ENCODE measurements around the gene CAMK1D.

The CAMK1D gene

DNA sequence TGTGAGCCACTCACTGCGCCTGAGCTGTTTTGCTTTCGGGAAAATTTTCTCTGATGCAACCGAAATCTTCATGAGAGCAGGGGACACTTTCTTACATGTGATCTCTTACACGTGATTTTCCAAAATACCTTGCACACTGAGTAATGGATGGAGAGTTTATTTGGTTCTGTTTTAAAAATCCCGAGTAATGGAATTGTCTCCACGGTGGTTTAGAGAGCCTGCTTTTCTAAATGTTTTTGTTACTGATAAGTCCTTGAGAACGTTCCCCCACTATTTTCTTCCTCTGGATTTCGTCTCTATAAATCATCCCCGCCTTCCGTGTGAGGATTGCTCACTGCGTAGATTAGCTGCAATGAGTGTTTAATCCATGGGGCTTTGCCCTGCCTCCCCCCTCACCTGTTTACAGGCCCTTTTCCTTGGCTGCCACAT lies 25.7 kb downstream of the CAMK1D start:
- no peak for DNase-seq (ENCODE audit: low read depth)

DNA sequence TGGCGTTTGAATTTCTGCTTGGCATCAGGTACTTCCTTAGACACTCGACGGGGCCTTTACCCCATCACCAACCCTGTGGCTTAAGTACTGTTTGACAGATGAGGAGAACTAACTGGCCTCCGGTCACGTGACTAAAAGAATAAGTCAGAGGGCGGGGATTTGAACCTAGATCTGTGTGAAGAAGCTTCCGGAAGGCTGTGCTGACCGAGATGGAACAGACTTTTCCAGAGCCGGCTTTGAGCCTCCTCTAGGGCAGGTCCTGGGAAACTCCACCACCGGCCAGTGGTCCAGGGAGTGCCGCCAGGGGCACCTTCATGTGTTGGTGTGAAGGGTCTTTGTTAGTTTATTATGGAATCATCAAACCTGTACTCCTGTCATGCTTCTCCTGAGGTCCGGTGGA lies 26.9 kb downstream of the CAMK1D start:
- DNase-seq (ENCODE audit: low read depth) = no peak

DNA sequence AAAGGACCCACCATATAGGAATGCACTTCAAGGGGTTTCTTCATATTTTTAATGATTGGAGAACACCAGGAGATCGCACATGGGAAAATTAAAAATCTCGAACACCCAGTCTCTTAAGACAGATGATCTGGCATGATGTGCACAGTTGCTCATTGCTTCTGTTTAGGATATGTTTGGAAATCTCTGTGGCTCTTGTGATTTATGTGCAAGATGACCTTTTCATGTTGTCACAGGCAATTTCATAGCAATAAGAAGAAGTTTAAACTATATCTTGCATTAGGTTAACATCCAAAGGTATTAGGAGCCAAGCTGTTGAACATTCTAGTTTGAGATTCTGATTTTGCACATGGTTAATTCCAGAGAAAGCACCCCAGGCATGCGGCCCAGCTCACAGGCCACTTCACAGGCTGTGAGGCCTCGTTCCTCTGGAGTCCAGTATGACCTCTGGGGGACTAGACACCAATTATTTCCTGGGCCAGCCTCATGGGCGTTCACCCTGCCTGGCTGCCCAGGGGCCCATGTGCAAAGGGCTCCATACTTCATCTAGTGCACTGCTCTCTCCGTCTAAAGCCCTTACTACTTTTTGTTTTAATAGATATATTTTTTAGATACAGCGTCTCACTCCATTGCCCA lies 28.4 kb downstream of the CAMK1D start:
- no peak for DNase-seq (ENCODE audit: low read depth)

DNA sequence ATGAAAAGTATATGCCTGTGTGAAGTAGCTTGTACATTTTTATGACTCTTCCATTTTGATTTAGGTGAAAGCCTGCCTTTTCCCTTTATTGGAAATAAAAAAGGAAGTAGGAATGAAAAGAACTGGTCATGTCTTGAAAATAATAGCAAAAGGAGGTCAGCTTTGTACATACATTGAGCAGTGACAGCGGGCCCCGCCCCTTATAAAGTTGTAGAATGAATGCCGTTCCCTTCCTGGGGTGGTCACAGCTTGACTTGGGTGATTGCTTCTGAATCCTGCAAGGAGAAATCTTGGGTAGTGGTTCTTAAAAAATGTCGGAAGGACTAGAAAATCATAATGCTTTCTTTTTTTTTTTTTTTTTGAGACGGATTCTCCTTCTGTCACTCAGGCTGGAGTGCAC lies 31.7 kb downstream of the CAMK1D start:
- DNase-seq (ENCODE audit: low read depth) = no peak

DNA sequence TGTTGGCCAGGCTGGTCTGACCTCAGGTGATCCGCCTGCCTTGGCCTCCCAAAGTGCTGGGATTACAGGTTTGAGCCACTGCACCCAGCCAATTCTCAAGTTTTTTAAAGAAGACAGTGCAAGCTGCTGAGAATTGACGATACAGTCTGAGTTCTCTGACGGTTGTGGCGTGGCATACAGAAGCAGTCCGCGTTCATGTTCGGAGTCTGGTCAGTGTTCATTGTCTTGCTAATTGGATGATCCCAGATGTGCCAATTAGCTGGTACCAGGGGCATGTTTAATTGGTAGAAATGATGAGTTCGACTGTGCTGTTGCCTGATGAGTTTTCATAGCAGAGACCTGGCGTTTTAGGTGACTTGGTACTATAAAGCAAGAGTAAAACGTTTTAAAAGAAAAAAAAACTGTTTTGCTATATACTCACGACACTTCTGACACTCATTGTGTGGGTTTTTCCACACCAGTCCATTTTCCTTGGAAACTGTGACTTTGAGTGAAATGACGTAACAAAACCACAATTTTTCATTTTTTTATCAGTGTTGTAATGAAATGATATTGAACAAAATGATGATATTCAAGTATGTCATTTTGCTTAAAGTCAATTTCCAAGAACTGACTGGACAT lies 32.3 kb downstream of the CAMK1D start:
- no peak for DNase-seq (ENCODE audit: low read depth)

DNA sequence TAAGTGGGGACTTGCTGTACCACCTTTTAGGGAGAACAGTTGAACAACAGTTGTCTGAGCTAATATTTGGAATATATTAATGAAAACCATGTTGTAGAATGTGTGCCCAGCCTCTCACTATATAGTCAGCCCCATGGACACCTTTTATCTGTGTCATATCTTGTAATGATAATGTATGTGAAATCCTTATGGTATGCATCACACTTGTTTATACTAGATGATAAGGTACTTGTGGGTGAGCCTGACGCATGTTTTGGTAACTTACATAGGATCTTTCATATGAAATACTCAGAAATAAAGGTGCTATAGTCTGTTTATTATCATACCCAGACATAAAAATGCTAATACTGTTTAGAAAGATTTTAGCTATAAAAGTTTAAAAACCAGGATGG lies 32.8 kb downstream of the CAMK1D start:
- DNase-seq (ENCODE audit: low read depth) = no peak

DNA sequence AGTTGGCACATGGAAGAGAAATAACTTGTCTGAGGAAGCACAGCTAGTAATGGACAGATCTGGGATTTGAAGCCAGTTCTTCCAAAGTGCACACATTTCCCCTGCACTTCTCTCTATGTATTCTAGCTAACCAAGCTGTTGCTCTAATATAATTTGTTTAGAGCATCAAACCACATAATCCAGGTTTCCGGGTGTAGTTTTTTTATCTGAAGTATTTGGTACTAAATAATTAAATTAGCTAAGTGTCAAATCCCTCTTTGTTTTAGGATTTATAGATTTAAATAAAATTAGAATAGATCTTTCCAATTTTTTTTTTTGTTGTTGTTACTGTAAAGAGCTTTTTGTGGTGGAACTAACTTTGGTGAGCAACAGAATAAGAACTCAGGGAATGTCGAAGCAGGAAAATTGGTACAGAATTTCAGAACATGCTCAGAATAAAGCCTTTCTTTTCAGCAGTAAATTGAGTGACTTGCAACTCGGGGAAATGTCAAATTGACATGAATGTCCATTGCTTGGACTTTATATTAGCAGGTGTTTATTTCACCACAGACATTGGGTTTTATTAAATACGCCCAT lies 33.7 kb downstream of the CAMK1D start:
- no peak for DNase-seq (ENCODE audit: low read depth)

DNA sequence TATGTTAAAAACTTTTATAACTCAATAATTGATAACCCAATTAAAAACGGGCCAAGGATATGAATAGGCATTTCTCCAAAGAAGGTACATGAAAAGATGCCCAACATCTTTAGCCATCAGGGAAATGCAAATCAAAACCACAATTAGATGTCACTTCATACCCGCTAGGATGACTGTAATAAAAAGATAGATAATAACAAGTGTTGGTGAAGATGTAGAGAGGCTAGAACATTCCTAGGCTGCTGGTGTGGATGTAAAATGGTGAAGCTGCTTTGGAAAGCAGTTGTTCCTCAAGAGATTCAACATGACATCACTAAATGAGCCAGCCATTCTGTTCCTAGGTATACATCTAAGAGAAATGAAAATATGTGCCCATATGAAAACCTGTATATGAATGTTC lies 35.6 kb downstream of the CAMK1D start:
- DNase-seq (ENCODE audit: low read depth) = no peak

DNA sequence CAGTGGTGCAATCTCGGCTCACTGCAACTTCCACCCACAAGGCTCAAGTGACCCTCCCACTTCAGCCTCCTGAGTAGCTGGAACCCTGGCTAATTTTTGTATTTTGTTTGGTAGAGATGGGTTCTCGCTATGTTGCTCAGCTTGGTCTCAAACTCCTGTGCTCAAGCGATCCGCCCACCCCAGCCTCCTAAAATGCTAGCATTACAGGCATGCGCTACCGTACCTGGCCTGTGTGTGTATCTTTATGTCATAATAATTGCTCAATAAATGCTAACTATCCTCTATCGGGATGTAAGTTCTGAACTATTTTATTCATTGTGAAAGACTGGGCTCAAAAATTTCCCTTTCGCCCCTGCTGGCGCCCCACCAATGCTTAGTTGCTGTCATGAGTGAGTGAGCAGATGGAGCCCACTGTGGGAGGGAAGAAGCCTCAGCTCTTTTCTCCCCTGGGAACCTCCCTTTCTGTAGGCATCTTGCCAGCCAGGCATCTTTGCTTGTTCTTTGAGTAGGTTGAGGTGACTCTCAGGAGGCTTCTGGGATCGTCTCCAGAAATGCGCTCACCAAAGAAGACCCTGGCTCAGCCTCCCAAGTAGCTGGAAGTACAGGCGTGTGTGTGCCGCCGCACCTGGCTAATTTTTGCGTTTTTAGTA lies 38.3 kb downstream of the CAMK1D start:
- no peak for DNase-seq (ENCODE audit: low read depth)

DNA sequence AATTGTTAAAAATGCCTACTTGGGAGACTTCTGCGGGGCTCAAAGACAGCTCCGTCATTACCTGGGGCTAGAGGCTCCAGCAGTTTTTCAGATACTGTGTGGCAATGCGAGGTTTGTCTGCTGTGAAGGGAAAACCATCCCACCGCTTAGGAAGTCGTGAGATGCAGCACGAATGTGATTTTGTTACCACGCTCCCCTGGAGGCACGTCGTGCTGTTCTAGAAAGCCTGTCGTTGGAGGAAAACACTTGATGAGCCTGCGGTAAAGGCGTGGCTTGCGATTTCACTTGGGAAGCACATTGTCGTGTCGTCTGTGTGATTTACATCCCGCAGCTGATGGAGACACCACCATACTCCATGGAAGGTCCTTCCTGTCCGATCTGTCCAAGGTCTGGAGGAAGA lies 39.3 kb downstream of the CAMK1D start:
- no peak for DNase-seq (ENCODE audit: low read depth)

DNA sequence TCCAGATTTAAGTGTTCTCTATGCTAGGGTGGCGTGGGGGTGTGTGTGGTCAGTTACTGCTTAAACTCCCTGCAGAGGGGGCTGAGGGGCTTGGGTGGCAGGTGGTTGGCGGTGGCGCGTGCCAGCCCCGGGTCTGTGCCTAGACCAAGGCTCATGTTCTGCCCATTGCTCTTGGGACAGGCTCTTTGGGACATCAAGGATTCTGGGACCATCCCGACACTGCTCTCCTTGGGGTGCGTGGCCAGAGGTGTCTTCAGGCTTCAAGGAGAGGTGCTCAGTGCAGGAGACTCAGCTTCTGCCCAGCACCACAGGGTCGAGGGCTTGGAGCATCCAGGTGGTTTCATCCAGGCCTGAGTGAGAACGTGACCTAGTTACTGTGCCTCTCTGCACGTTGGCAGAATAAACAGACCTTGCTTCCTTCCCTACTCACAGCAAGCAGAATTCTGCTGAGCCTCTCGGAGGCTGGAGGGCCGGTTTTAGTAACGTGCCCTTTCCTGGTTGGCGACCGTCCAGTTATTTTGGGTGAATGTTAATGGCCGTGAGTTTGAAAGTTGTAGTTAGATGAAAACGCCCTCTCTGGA lies 39.9 kb downstream of the CAMK1D start:
- no peak for DNase-seq (ENCODE audit: low read depth)

DNA sequence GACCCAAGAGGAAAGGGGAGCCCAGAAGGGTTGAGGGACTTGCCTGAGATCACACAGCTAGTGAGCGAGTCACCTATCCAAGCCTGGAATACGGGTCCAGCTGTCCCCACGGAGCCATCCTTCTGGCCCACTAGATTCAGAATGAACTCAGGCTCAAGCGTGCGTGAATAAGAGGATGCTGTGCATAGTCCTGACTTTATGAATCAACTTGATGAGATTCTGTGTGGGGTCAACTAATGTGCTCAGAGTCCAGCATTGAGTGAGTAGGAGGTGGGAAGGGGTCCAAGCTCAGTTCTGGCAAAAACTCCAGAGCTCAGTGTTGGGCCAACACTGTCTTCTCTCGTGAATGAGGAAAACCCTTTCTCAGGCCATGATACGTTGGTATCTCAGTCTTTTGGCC lies 41.4 kb downstream of the CAMK1D start:
- no peak for DNase-seq (ENCODE audit: low read depth)

DNA sequence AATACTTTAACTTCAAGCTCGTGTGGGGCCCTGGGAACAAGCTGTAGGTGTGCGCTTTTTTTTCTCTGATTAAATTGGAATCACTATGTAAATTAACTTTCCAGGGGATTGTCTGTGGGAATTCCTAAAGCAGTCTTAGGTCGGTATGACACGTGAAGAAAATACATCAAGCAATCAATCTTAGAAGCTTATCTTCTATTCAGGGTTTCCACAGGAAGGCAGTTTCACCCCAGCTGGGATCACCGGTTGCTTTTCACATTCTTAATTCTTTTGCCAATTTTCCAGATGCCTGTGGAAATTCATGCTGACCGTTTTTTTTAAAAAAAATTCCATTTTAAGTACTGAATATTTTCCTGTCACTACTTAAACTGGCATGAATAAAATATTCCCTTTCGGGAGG lies 41.9 kb downstream of the CAMK1D start:
- no peak for DNase-seq (ENCODE audit: low read depth)

DNA sequence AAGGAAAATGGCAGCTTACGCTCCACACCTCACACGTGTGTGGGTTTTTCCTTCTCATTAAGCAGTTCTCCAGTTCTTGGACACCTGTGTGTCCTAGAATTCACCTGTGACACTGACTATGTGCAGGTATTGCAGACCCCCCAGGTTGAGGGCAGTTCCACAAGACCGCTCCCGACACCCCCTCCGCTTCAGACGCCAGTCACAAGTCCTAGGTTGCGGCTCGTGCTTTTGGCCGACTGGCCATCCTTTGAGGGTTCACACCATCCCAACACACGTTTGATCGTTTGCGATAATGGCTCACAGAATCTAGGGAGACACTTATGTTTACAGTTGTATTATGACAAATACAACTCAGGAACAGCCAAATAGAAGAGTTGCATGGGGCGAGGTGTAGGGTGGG lies 44.5 kb downstream of the CAMK1D start:
- DNase-seq (ENCODE audit: low read depth) = no peak

DNA sequence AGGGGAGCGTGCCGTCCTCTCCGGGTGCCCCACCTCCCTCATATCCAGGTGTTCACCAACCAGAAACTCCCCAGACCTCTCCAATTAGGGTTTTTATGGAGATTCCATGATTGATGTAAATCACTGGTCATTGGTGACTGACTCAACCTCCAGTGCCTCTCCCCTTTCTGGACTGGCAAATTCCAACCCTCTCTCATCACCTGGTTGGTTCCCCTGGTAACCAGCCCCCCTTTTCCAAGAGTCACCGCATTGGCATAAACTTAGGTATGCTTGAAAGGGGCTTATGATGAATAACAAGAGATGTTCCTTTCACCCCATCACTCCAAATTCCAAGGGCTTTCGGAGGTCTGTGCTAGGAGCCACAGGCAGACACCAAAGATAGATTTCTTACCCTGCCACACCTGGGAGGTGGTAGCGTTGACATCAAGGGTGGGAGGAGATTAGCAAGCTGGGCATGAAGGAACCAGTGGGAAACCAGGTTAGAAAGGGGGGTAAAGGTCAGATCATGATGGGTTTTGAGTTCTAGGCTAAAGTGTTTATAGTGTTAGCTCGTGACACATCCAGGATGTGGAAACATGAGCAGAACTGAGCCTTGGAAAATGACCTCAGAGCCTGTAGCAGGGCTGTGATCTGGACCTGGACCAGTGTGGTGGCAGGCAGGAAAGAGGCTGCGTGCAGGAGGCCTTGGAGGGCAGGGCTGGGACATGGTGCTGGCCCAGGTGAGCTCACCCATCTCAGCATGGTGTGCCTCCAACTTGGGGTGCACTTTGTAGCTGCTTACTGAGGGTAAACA lies 45.1 kb downstream of the CAMK1D start:
- no peak for DNase-seq (ENCODE audit: low read depth)

DNA sequence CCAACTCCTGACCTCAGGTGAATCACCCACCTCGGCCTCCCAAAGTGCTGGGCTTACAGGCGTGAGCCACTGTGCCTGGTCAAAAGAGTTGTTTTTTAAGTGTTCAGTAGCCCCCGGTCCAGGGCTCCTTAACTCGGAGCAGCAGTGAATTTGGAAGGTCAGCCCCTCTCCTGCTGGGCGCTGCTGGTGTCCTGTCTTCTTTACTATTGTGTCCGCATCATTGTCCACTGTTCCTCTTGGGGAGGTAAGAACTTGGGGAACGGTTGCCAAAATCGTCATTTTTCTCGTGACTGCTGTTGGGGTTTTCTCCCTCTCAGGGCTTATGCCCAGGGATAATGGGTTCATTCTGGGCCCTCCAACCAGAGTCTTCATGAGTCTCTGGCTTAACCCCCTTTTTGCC lies 46.7 kb downstream of the CAMK1D start:
- DNase-seq (ENCODE audit: low read depth) = no peak

DNA sequence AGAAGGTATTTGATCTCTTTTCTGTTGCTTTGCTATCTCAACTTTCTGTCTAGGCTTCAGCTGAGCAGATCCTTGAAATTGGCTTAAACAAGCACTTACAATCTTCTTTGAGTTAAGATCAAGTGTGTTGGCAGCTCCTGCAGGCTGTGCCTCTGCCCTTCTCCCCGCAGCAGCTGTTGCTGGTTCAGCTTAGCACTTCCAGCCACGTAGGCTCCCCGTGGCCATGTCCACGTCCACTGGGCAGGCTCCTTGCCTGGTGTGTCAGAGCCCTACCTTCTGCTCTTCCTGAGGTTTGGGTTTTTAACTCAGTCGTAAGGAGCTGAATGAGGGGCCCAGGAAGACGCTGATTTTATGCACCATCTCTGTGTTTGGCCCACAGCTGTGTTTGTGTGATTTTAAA lies 47.2 kb downstream of the CAMK1D start:
- no peak for DNase-seq (ENCODE audit: low read depth)

DNA sequence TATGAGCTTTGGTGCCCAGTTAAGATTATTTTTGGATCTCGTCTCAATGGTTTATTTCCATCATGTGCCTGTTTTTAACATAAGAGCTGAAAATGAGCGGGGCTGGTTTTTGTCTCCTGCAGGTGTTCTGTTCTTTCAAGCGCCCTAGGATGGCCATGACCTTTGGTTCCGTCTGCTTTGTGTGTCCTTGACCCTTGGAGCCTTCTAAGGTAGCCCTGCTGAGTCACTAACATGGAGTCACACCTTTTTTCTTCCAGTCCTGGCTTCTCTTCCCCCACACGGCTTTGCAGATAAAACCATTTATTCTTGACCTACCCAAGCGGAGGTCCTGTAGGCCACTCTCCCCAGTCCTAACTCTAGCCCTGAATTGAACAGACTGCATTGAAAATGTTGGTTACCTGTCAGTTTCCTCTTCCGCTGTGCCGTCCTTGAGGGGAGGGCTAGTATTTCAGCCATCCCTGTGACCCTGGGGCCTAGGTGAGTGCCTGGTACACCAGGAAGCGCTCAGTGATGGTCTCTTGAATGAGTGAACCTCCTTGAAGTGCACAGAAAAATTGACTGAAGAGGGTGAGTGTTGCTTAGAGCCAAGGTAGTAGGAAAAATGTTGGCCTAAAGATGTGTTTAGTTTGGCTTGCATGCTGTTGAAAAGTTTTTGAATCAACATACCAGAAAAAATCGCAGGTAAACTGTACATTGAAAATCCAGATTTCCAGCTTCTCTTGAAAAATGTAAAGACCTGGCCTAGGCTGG lies 48.0 kb downstream of the CAMK1D start:
- no peak for DNase-seq (ENCODE audit: low read depth)

DNA sequence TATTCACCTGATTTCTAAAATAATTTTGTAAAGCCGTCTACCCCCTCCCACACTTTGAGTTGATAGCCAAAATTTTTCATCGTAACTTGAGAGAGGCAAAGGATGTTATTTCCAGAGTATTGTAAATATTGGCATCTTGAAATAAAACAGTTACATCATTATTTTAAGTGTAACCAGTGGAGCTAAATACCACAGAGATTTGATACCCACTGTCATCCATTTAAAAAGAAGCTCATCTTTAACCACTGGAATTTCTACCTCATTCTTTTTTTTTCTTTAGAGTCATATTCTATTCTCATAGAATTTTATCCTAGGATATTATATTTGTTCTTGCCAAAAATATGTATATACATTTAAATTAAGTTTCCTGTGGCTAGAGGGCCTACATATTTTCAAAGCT lies 48.6 kb downstream of the CAMK1D start:
- no peak for DNase-seq (ENCODE audit: low read depth)

DNA sequence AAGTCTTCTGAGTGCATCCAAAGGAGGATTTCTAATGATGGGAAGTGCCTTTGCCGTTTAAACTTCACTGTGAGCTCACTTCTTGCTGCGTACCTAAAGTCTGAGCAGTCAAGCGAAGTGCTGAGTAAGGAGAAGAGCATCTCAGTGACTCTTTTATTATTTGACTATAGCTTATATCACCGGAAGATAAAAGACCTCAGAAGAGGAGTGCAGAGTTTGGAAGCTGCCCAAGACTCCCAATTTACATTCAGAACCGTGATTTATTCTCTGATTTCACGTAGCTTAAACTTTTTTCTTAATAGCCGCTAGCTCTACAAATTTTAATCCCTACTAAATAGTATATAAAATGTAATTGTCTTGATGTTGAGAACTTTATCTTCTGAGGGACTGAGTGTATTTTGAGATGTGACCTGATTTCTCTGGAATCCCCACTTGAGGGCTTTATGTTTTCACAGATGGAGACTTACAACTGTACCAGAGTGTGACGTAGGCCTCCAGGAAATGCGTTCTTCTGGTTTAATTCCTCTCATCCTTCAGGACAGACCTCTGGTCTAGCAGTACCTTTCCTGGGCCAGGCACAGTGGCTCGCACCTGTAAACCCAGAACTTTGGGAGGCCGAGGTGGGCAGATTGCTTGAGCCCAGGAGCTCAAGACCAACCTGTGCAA lies 51.1 kb downstream of the CAMK1D start:
- no peak for DNase-seq (ENCODE audit: low read depth)

DNA sequence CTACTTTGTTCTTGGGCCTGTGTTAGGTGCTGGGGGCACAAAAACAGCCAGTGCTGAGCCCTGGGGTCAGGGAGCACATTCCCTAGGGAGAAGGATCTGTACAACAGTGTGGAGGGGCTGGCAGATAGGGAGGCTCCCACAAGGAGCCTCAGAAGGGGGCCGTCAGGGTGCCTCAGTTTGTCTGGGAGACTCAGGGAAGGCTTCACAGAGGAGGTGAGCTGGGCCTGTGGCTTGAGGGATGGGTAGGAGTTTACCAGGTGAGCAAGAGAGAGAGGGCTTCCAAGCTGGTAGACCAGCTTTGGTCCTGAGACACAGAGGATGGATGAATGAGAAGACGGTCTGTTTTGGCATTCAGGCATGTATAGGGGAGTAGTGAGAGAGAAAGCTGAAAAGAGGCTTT lies 52.1 kb downstream of the CAMK1D start:
- DNase-seq (ENCODE audit: low read depth) = no peak
